ENCODE measurements around the gene NCAPD3. TPM values are rescaled to one million over a fixed set of nuclear protein-coding genes. Genes with fewer than 3 reads are reported as not detected.

NCAPD3 gene
- total and polyA plus RNA-seq, 9 of the 15 experiments (the other 6 are each of a cell fraction or from before 2014, with no cell fraction given): 23.6 to 80.6 (median 58.6) TPM

DNA sequence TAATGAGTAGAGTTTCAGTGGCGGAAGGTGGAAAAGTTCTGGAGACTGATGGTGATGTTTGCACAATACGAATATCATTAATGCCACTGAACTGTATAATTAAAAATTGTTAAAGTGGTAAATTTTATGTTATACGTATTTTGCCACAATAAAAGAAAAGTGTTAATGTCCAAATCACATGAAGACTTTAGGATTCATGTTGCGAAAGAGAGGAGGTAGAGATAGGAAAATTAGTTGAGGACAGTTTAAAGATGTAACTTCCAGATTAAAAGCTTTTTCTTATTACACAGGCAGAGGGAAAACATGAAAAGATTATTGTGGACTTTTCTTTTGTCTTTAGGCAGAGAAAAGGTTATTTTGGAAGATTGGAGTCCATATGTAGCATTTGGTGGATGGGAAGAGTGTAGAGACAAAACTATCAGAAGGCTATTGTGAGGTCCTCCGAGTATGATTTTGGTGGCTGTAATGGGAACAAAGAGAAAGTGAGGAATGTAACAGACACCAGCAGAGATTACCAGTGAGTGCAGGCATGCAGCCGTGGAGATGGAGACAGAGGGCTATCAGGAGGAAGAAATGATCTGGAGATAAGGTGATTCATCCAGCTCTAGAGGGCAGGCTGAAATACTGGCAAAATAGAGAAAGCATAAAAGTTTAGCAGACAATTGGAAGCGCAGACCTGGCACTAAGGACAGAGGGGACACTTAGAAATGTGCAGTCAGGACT lies 13.2 kb upstream of the NCAPD3 start (continued):
- TF ChIP-seq, protein P1, sequence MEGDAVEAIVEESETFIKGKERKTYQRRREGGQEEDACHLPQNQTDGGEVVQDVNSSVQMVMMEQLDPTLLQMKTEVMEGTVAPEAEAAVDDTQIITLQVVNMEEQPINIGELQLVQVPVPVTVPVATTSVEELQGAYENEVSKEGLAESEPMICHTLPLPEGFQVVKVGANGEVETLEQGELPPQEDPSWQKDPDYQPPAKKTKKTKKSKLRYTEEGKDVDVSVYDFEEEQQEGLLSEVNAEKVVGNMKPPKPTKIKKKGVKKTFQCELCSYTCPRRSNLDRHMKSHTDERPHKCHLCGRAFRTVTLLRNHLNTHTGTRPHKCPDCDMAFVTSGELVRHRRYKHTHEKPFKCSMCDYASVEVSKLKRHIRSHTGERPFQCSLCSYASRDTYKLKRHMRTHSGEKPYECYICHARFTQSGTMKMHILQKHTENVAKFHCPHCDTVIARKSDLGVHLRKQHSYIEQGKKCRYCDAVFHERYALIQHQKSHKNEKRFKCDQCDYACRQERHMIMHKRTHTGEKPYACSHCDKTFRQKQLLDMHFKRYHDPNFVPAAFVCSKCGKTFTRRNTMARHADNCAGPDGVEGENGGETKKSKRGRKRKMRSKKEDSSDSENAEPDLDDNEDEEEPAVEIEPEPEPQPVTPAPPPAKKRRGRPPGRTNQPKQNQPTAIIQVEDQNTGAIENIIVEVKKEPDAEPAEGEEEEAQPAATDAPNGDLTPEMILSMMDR (IDR thresholded peaks at IDR 0.05 in 2 of 3, conservative IDR thresholded peaks at IDR 0.05 in 1 of 3; ENCODE audit: insufficient read depth in 2 of 3, low read depth in 1 of 3, low read length in 3 of 3): no peak
- TF ChIP-seq NFATC3 (IDR thresholded peaks at IDR 0.05) (no peak), GATA2 (CRISPR knock-in tag; IDR thresholded peaks at IDR 0.05) (0 out of 2 replicates have a peak, but pooled peaks have one; percentile 22), TEAD4 (IDR thresholded peaks at IDR 0.05; ENCODE audit: low read length) (peak; percentile 33; the same call in 1 of the 2 replicates), TEAD4 (CRISPR knock-in tag; IDR thresholded peaks at IDR 0.05; ENCODE audit: borderline replicate concordance) (no peak), ZKSCAN3 (CRISPR knock-in tag; IDR thresholded peaks at IDR 0.05) (no peak), CEBPG (CRISPR knock-in tag; IDR thresholded peaks at IDR 0.05) (no peak), CEBPG (tag; conservative IDR thresholded peaks at IDR 0.05 in 1 of 2, IDR thresholded peaks at IDR 0.05 in 1 of 2) (0 out of 4 replicates have a peak, but pooled peaks of 1 of the 2 experiments have one; percentile 32), ZNF232 (CRISPR knock-in tag; IDR thresholded peaks at IDR 0.05) (no peak), CBFA2T2 (conservative IDR thresholded peaks at IDR 0.05) (0 out of 2 replicates have a peak, but pooled peaks have one; percentile 16), SMAD1 (IDR thresholded peaks at IDR 0.05; ENCODE audit: low read depth, low read length, partially characterized antibody) (no peak), RCOR1 (IDR thresholded peaks at IDR 0.05; ENCODE audit: borderline replicate concordance in 1 of 2, low read depth in 2 of 2, low read length in 2 of 2) (peak in 1 of 2 experiments; percentile 35; a peak in 1 of 4 replicates), CBFA2T3 (IDR thresholded peaks at IDR 0.05) (peak; percentile 44; the same call in 1 of the 2 replicates), RBBP5 (IDR thresholded peaks at IDR 0.05; ENCODE audit: borderline replicate concordance, insufficient read depth, low read length, poor library complexity, severe bottlenecking) (no peak), BHLHE40 (IDR thresholded peaks at IDR 0.05; ENCODE audit: low read length) (no peak)
- TF ChIP-seq, protein P2, sequence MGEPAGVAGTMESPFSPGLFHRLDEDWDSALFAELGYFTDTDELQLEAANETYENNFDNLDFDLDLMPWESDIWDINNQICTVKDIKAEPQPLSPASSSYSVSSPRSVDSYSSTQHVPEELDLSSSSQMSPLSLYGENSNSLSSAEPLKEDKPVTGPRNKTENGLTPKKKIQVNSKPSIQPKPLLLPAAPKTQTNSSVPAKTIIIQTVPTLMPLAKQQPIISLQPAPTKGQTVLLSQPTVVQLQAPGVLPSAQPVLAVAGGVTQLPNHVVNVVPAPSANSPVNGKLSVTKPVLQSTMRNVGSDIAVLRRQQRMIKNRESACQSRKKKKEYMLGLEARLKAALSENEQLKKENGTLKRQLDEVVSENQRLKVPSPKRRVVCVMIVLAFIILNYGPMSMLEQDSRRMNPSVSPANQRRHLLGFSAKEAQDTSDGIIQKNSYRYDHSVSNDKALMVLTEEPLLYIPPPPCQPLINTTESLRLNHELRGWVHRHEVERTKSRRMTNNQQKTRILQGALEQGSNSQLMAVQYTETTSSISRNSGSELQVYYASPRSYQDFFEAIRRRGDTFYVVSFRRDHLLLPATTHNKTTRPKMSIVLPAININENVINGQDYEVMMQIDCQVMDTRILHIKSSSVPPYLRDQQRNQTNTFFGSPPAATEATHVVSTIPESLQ (CRISPR knock-in tag; IDR thresholded peaks at IDR 0.05): no peak
